Nephron progenitor cell (in vitro differentiated cells): ENCODE data around the gene CACNA1B.
"Not testable (repeated sequence)": the region's sequence is repeated elsewhere in the genome, so short reads cannot be mapped to it uniquely, and the experiment has no call there.

Source experiments
- DNase-seq: peaks from one replicate; pipeline ENCODE4 v3.0.0; 2021
- H3K27ac Mint-ChIP-seq: 2 replicates; pipeline ENCODE4 v1.8.0; 2021; ENCODE audit warnings: mild to moderate bottlenecking, moderate library complexity, mixed read lengths
- H3K27me3 Mint-ChIP-seq: 2 replicates; pipeline ENCODE4 v1.8.0; 2021; ENCODE audit warnings: mild to moderate bottlenecking, low read depth, mixed read lengths; ENCODE audit not compliant: poor library complexity
- H3K36me3 Mint-ChIP-seq: 2 replicates; pipeline ENCODE4 v1.8.0; 2021; ENCODE audit warnings: low read depth, mixed read lengths
- H3K4me1 Mint-ChIP-seq: 2 replicates; pipeline ENCODE4 v1.8.0; 2021; ENCODE audit warnings: mixed read lengths
- H3K4me3 Mint-ChIP-seq: 2 replicates; pipeline ENCODE4 v1.8.0; 2021; ENCODE audit warnings: mild to moderate bottlenecking, moderate library complexity, mixed read lengths
- H3K9me3 Mint-ChIP-seq: 2 replicates; pipeline ENCODE4 v1.8.0; 2021; ENCODE audit warnings: mild to moderate bottlenecking, moderate library complexity, mixed read lengths
- CTCF ChIP-seq: fragments of 200-600 bp; sonication (generic); IDR thresholded peaks from 2 replicates; pipeline ENCODE4 v1.5.0; 2021; ENCODE audit warnings: antibody characterized with exemption

The CACNA1B gene

GRCh38 chr9:138104251-138105122, 226.9 kb downstream of the CACNA1B start:
- no peak for DNase-seq
- Mint-ChIP-seq H3K4me3 (no peak overlapping the region), H3K4me1 (peaks cover 22% of the 10 kb centered on the region), H3K9me3 (peaks cover 5% of the 10 kb centered on the region), H3K36me3 (no peaks in the 10 kb centered on the region), H3K27me3 (peaks cover 3% of the 10 kb centered on the region), H3K27ac (no peak overlapping the region)
- no peak for TF ChIP-seq CTCF

- Mint-ChIP-seq H3K36me3 (no peaks in the 10 kb centered on the region), H3K27me3 (peaks cover 3% of the 10 kb centered on the region), H3K27ac (no peak overlapping the region), H3K4me1 (peaks cover 16% of the 10 kb centered on the region), H3K4me3 (no peak overlapping the region), H3K9me3 (peaks cover 5% of the 10 kb centered on the region)
- DNase-seq: no peak
- no peak for TF ChIP-seq CTCF
These were observed 227.5 kb downstream of the CACNA1B start for GRCh38 chr9:138105123-138105415.

GRCh38 chr9:138105561-138106505, 228.3 kb downstream of the CACNA1B start:
- Mint-ChIP-seq H3K4me1 (peaks cover 10% of the 10 kb centered on the region), H3K4me3 (no peak overlapping the region), H3K36me3 (no peaks in the 10 kb centered on the region), H3K27me3 (peaks cover 3% of the 10 kb centered on the region), H3K9me3 (peaks cover 10% of the 10 kb centered on the region), H3K27ac (no peak overlapping the region)
- no peak for DNase-seq
- TF ChIP-seq CTCF: no peak

- not testable (repeated sequence) for H3K27ac Mint-ChIP-seq, DNase-seq, H3K4me3 Mint-ChIP-seq, H3K36me3 Mint-ChIP-seq, H3K27me3 Mint-ChIP-seq, H3K4me1 Mint-ChIP-seq
- H3K9me3 Mint-ChIP-seq: peaks cover 15% of the 10 kb centered on the region
These were observed 229.5 kb downstream of the CACNA1B start for GRCh38 chr9:138107039-138107438.

- Mint-ChIP-seq H3K4me1 (no peaks in the 10 kb centered on the region), H3K27me3 (peaks cover 18% of the 10 kb centered on the region), H3K4me3 (no peak overlapping the region), H3K9me3 (peaks cover 43% of the 10 kb centered on the region), H3K36me3 (peaks cover 5% of the 10 kb centered on the region), H3K27ac (no peak overlapping the region)
- no peak for DNase-seq
- no peak for TF ChIP-seq CTCF
These were observed 234.0 kb downstream of the CACNA1B start for GRCh38 chr9:138111607-138112006.

GRCh38 chr9:138112090-138112748, 234.6 kb downstream of the CACNA1B start:
- H3K36me3 Mint-ChIP-seq: peaks cover 5% of the 10 kb centered on the region
- no peak for DNase-seq
- TF ChIP-seq CTCF: no peak
- H3K9me3 Mint-ChIP-seq: peaks cover 42% of the 10 kb centered on the region
- no peak overlapping the region for H3K27ac Mint-ChIP-seq
- no peak overlapping the region for H3K4me3 Mint-ChIP-seq
- H3K27me3 Mint-ChIP-seq: peaks cover 18% of the 10 kb centered on the region
- H3K4me1 Mint-ChIP-seq: no peaks in the 10 kb centered on the region
